GM21367 (cell line): ENCODE results near the gene ZFP2.

Experiments
- ATAC-seq: cut with Tn5 transposase; IDR thresholded peaks from one replicate; pipeline ENCODE4 v1.9.1; 2021; ENCODE audit not compliant: unreplicated experiment

Gene ZFP2

DNA sequence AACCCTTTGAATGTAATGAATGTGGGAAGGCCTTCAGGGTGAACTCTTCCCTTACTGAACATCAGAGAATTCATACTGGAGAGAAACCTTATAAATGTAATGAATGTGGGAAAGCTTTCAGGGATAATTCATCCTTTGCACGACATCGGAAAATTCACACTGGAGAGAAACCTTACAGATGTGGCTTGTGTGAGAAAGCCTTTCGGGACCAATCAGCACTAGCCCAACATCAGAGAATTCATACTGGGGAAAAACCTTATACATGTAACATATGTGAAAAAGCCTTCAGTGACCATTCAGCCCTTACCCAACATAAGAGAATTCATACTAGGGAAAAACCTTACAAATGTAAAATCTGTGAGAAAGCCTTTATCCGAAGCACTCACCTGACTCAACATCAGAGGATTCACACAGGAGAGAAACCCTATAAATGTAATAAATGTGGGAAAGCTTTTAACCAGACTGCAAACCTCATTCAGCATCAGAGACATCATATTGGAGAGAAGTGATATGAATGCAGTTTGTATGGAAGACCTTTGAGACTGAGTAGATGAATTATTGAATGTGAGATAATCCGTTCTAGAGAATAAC lies 69.8 kb downstream of the ZFP2 start:
- ATAC-seq: no peak

DNA sequence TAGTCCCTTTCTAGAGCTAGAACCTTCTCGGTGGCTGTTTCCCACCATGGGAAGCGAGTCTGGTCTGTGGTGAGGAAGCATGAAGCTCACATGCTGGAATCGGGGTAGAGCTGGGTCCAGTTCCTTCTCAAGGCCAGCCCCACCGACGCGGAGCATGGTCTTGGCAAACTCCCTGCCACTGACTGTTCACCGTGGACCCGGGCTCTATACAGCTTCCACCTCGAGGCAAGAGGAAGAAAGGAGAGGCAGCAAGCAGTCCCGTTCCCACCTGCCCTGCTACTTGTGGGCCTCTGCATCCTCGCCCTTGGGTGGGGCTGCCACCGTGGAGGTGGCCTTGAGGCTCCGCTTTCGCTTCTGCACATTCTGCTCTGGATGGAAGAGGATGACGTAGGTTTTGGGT lies 85.7 kb downstream of the ZFP2 start:
- ATAC-seq: no peak
